Endothelial cell of umbilical vein (primary cell): ENCODE data around the gene SULT4A1. TPM values are rescaled to one million over a fixed set of nuclear protein-coding genes. Genes with fewer than 3 reads are reported as not detected.

Source experiments
- BruUV-seq: library from RNA; stranded (reverse); fragments of 400-500 nt; replicated peaks from 2 replicates; lab custom pipeline; 2021; lab: Mats Ljungman, UMichigan
- CTCF ChIA-PET: fragments of 300-600, 350-600 bp; sonication (Branson Sonifier 250); formaldehyde crosslinking; loops from one replicate; lab custom pipeline; 2021; ENCODE audit warnings: antibody characterized with exemption, inconsistent platforms; lab: Charles Lee
- POLR2A ChIA-PET: fragments of 300-600, 350-600 bp; sonication (Branson Sonifier 250); formaldehyde crosslinking; loops from one replicate; lab custom pipeline; 2021; ENCODE audit warnings: antibody characterized with exemption, inconsistent platforms; lab: Charles Lee
- DNase-seq: peaks from one replicate; pipeline ENCODE4 v3.0.0-alpha.2; 2011; ENCODE audit warnings: low read depth, low spot score
- FAIRE-seq: peaks from 2 replicates; lab custom pipeline; 2011; peaks lifted over from hg19 to GRCh38; lab: Jason Lieb, UNC
- H2AFZ ChIP-seq: 2 replicates; pipeline ENCODE4 v1.6.0; 2012; ENCODE audit warnings: low read depth, low read length, control low read depth, inconsistent platforms
- H3K27ac ChIP-seq: 2 replicates; pipeline ENCODE4 v1.5.1; 2011; ENCODE audit warnings: low read depth, mild to moderate bottlenecking, control low read depth, low read length, moderate library complexity; ENCODE audit not compliant: insufficient read depth
- H3K27me3 ChIP-seq, 2 experiments: 2 replicates each; pipeline versions ENCODE4 v1.6.0 to v1.6.1; 2011; ENCODE audit warnings: low read length in 2 of 2, mixed read lengths in 1 of 2; ENCODE audit not compliant: control insufficient read depth in 2 of 2, insufficient read depth in 2 of 2
- H3K36me3 ChIP-seq, 2 experiments: 2 replicates in 1 of 2; 3 replicates in 1 of 2; pipeline ENCODE4 v1.5.1; 2011; ENCODE audit warnings: low read length in 2 of 2, mild to moderate bottlenecking in 1 of 2, moderate library complexity in 1 of 2; ENCODE audit not compliant: control insufficient read depth in 2 of 2, insufficient read depth in 2 of 2; ENCODE audit errors: extremely low read depth in 1 of 2
- H3K4me1 ChIP-seq: 3 replicates; pipeline ENCODE4 v1.5.1; 2011; ENCODE audit warnings: mild to moderate bottlenecking, low read length; ENCODE audit not compliant: control insufficient read depth, insufficient read depth; ENCODE audit errors: extremely low read depth
- H3K4me2 ChIP-seq: 2 replicates; pipeline ENCODE4 v1.6.1; 2011; ENCODE audit warnings: low read length, control low read depth, mixed read lengths; ENCODE audit not compliant: insufficient read depth
- H3K4me3 ChIP-seq, 3 experiments: fragments of 200-600 bp in 1 of 3; sonication (generic), shearing (Covaris generic) in 1 of 3; replicated peaks in 1 of 3; 2 replicates each; pipeline ENCODE4 v1.5.1; 2011 to 2016; ENCODE audit warnings: control low read depth in 3 of 3, low read length in 3 of 3, mild to moderate bottlenecking in 2 of 3, inconsistent platforms in 1 of 3, low read depth in 1 of 3, moderate library complexity in 1 of 3; ENCODE audit not compliant: insufficient read depth in 1 of 3
- H3K79me2 ChIP-seq: 2 replicates; pipeline ENCODE4 v1.6.0; 2012; ENCODE audit warnings: low read length, inconsistent platforms; ENCODE audit not compliant: control insufficient read depth, insufficient read depth
- H3K9ac ChIP-seq: replicated peaks from 2 replicates; pipeline ENCODE3; 2011; ENCODE audit warnings: low read length, control low read depth; ENCODE audit not compliant: insufficient read depth; ENCODE audit errors: extremely low read depth
- H3K9me1 ChIP-seq: replicated peaks from 3 replicates; pipeline ENCODE4 v1.6.0; 2011; ENCODE audit warnings: mild to moderate bottlenecking, low read length; ENCODE audit not compliant: control insufficient read depth, insufficient read depth; ENCODE audit errors: extremely low read depth
- H3K9me3 ChIP-seq: replicated peaks from 2 replicates; pipeline ENCODE4 v1.5.1; 2012; ENCODE audit warnings: low read length, inconsistent platforms; ENCODE audit not compliant: control insufficient read depth, insufficient read depth
- H4K20me1 ChIP-seq: replicated peaks from 2 replicates; pipeline ENCODE3; 2011; ENCODE audit warnings: mild to moderate bottlenecking, low read length; ENCODE audit not compliant: control insufficient read depth, insufficient read depth; ENCODE audit errors: extremely low read depth
- CTCF ChIP-seq, 2 donors: IDR thresholded peaks; 1 replicate in 1 of 2; 2 replicates in 1 of 2; pipeline ENCODE4 v1.5.1; 2011; ENCODE audit warnings: low read length in 2 of 2, mild to moderate bottlenecking in 2 of 2, moderate library complexity in 2 of 2, control low read depth in 1 of 2, inconsistent platforms in 1 of 2, low read depth in 1 of 2; ENCODE audit not compliant: insufficient read depth in 1 of 2; ENCODE audit errors: extremely low read depth in 1 of 2
- MYC ChIP-seq: IDR thresholded peaks from one replicate; pipeline ENCODE4 v1.6.1; 2011; ENCODE audit warnings: mild to moderate bottlenecking, low read depth, low read length
- dilution Hi-C: fragments of 300-500 bp; cut with MboI; formaldehyde crosslinking; loops from one replicate; pipeline ENCODE4 v1.15.0; 2019; ENCODE audit warnings: low sequenced_read_pairs; ENCODE audit not compliant: extremely low pct_ligation_motif_present
- intact Hi-C: fragments of 100-400 bp; cut with micrococcal nuclease; formaldehyde crosslinking; loops from one replicate; pipeline ENCODE4 v1.10.0; 2022
- polyA plus RNA-seq, 4 experiments: library from polyadenylated mRNA; depleted of rRNA in 3 of 4; stranded (reverse) in 3 of 4; unstranded in 1 of 4; fragments of >200 nt; gene quantifications; 2 replicates each; pipeline versions ENCODE4 v1.2.1 to v1.2.3, GENCODE V29; 2011 to 2012; ENCODE audit warnings: missing spikeins in 1 of 4
- total RNA-seq: library from RNA; stranded (reverse); gene quantifications from 2 replicates; pipeline ENCODE4 v1.2.3, GENCODE V29; 2021
- TF ChIP-seq, protein P1 (sequence below): IDR thresholded peaks from 2 replicates; pipeline ENCODE4 v1.6.1; 2011; ENCODE audit not compliant: insufficient read depth, insufficient read length

SULT4A1 gene
- total and polyA plus RNA-seq, 2 donors (not counting 3 experiments of a cell fraction or from before 2014, with no cell fraction given): 0.48 TPM; not detected in 1

GRCh38 chr22:43857367-43857766 lies 4.9 kb downstream of the SULT4A1 start:
- ChIA-PET CTCF (interaction anchor here (1.3 kb wide), 1 partner anchor 28 kb away, joined by 4 read pairs; no protein-coding TSS in a partner anchor), POLR2A (no interaction called here)
- H2AFZ ChIP-seq: no peak overlapping the region
- FAIRE-seq (no peak), DNase-seq (no peak)
- H3K27me3 ChIP-seq: peaks cover 0 to 7% of the 10 kb centered on the region in 2 experiments
- dilution Hi-C loops (no loop called here), intact Hi-C loops (no loop called here)
- BruUV-seq: no TSS peak
- no peak for TF ChIP-seq MYC
- TF ChIP-seq, protein P1, sequence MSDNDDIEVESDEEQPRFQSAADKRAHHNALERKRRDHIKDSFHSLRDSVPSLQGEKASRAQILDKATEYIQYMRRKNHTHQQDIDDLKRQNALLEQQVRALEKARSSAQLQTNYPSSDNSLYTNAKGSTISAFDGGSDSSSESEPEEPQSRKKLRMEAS: no peak
- H3K27ac ChIP-seq: no peak overlapping the region
- H3K9me1 ChIP-seq: no peaks in the 10 kb centered on the region
- H3K9ac ChIP-seq: no peak overlapping the region
- no peak overlapping the region for H3K4me2 ChIP-seq
- no peak overlapping the region for H3K4me3 ChIP-seq
- no peaks in the 10 kb centered on the region for H4K20me1 ChIP-seq
- no peaks in the 10 kb centered on the region for H3K9me3 ChIP-seq
- no peaks in the 10 kb centered on the region for H3K79me2 ChIP-seq
- peaks cover 4% of the 10 kb centered on the region for H3K4me1 ChIP-seq
- no peaks in the 10 kb centered on the region for H3K36me3 ChIP-seq

- Histone ChIP-seq H4K20me1 (no peaks in the 10 kb centered on the region), H3K9ac (no peak overlapping the region), H3K27ac (no peak overlapping the region), H3K4me3 (no peak overlapping the region), H2AFZ (no peak overlapping the region), H3K79me2 (no peaks in the 10 kb centered on the region), H3K27me3 (no peaks in the 10 kb centered on the region), H3K9me1 (no peaks in the 10 kb centered on the region), H3K4me1 (peaks cover 5% of the 10 kb centered on the region), H3K9me3 (no peaks in the 10 kb centered on the region), H3K36me3 (no peaks in the 10 kb centered on the region), H3K4me2 (no peak overlapping the region)
- CTCF ChIA-PET: no interaction called here
- POLR2A ChIA-PET: no interaction called here
- no TSS peak for BruUV-seq
- DNase-seq (no peak), FAIRE-seq (no peak)
- TF ChIP-seq CTCF (IDR thresholded peaks at IDR 0.05; ENCODE audit: extremely low read depth in 1 of 2, insufficient read depth in 1 of 2, low read depth in 1 of 2, low read length in 2 of 2): no peak
- TF ChIP-seq, protein P1: no peak
- dilution Hi-C loops (no loop called here), intact Hi-C loops (no loop called here)
Measured at GRCh38 chr22:43855431-43855830, 6.9 kb downstream of the SULT4A1 start.
